ENCODE results near the gene TMPRSS2.
A peak's percentile ranks its signal among the peaks of the same experiment; 100 is the strongest.

TMPRSS2 gene

GRCh38 chr21:41480086-41480690 lies 27.8 kb downstream of the TMPRSS2 start:
- no peak for DNase-seq

- no peak for DNase-seq
Observed at GRCh38 chr21:41479686-41480085, 28.3 kb downstream of the TMPRSS2 start.

- no peak for DNase-seq
Observed at GRCh38 chr21:41478319-41479177, 29.4 kb downstream of the TMPRSS2 start.

- DNase-seq: no peak
Observed at GRCh38 chr21:41477641-41478318, 30.2 kb downstream of the TMPRSS2 start.

- DNase-seq: no peak
Observed at GRCh38 chr21:41475714-41476420, 32.1 kb downstream of the TMPRSS2 start.

- no peak for DNase-seq
Observed at GRCh38 chr21:41472753-41473548, 35.0 kb downstream of the TMPRSS2 start.

- DNase-seq: no peak
Observed at GRCh38 chr21:41470054-41470453, 37.9 kb downstream of the TMPRSS2 start.

GRCh38 chr21:41466024-41466820 lies 41.7 kb downstream of the TMPRSS2 start:
- no peak for DNase-seq

- DNase-seq: no peak
Observed at GRCh38 chr21:41465176-41465781, 42.7 kb downstream of the TMPRSS2 start.

- DNase-seq: peak in 1 of 2 experiments; percentile 58
Observed at GRCh38 chr21:41460578-41461527, 47.1 kb downstream of the TMPRSS2 start.

GRCh38 chr21:41459884-41460534 lies 47.9 kb downstream of the TMPRSS2 start:
- no peak for DNase-seq

- no peak for DNase-seq
Observed at GRCh38 chr21:41458559-41458958, 49.4 kb downstream of the TMPRSS2 start.

GRCh38 chr21:41458121-41458520 lies 49.8 kb downstream of the TMPRSS2 start:
- DNase-seq: no peak

- no peak for DNase-seq
Observed at GRCh38 chr21:41453761-41454160, 54.2 kb downstream of the TMPRSS2 start.

GRCh38 chr21:41453198-41453597 lies 54.8 kb downstream of the TMPRSS2 start:
- DNase-seq: no peak

- no peak for DNase-seq
Observed at GRCh38 chr21:41451753-41452676, 55.9 kb downstream of the TMPRSS2 start.

- DNase-seq: no peak
Observed at GRCh38 chr21:41449613-41450012, 58.3 kb downstream of the TMPRSS2 start.

- DNase-seq: no peak
Observed at GRCh38 chr21:41447356-41447755, 60.6 kb downstream of the TMPRSS2 start.

All from SHP77 (cell line).